GM12878 (cell line): ENCODE data around the gene C15orf39. TPM values are rescaled to one million over a fixed set of nuclear protein-coding genes. Genes with fewer than 3 reads are reported as not detected.

Experiments used
- ATAC-seq: fragments of 200-7000 bp; cut with Tn5 transposase; 3 replicates; pipeline ENCODE4 v1.9.1; 2020; ENCODE audit warnings: mild to moderate bottlenecking, moderate library complexity
- BruUV-seq: library from RNA; stranded (reverse); fragments of 400-500 nt; replicated peaks from 2 replicates; lab custom pipeline; 2021; lab: Mats Ljungman, UMichigan
- CTCF ChIA-PET: fragments of 300-600 bp; sonication (Branson Sonifier 250); formaldehyde crosslinking; extraction: SDS; loops from one replicate; lab custom pipeline; 2021; ENCODE audit warnings: inconsistent platforms; lab: Yijun Ruan, JAX
- POLR2A ChIA-PET: fragments of 350-600 bp; formaldehyde crosslinking; extraction: SDS; loops from one replicate; lab custom pipeline; 2021; ENCODE audit warnings: inconsistent platforms; lab: Charles Lee
- RAD21 ChIA-PET: fragments of 300-600 bp; sonication (Branson Sonifier 250); formaldehyde crosslinking; loops from one replicate; lab custom pipeline; 2023; ENCODE audit warnings: antibody characterized with exemption; ENCODE audit not compliant: unreplicated experiment; lab: Charles Lee
- SMC1A ChIA-PET: fragments of 300-600 bp; sonication (Branson Sonifier 250); formaldehyde crosslinking; loops from one replicate; lab custom pipeline; 2023; ENCODE audit not compliant: unreplicated experiment, uncharacterized antibody; lab: Charles Lee
- DNase-seq: peaks from one replicate; pipeline ENCODE4 v3.0.0-alpha.2; 2011; ENCODE audit warnings: low read depth, low spot score
- FAIRE-seq: peaks from 3 replicates; lab custom pipeline; 2011; peaks lifted over from hg19 to GRCh38; lab: Jason Lieb, UNC
- H2AFZ ChIP-seq: 2 replicates; pipeline ENCODE4 v1.6.0; 2011; ENCODE audit warnings: low read depth, low read length, control low read depth; ENCODE audit not compliant: control insufficient read depth
- H3K27ac ChIP-seq: 2 replicates; pipeline ENCODE4 v1.5.1; 2011; ENCODE audit warnings: control low read depth; ENCODE audit not compliant: control insufficient read depth, insufficient read depth
- H3K27me3 ChIP-seq, 2 experiments: replicated peaks in 1 of 2; 2 replicates each; pipeline versions ENCODE4 v1.6.0 to v1.6.1; 2011; ENCODE audit warnings: low read length in 1 of 2; ENCODE audit not compliant: control insufficient read depth in 2 of 2, insufficient read depth in 2 of 2
- H3K36me3 ChIP-seq, 2 experiments: 2 replicates each; pipeline ENCODE4 v1.5.1; 2011; ENCODE audit warnings: low read length in 1 of 2; ENCODE audit not compliant: control insufficient read depth in 2 of 2, insufficient read depth in 2 of 2
- H3K4me1 ChIP-seq: 2 replicates; pipeline ENCODE4 v1.6.1; 2011; ENCODE audit warnings: mild to moderate bottlenecking, low read length, moderate library complexity, mixed read lengths; ENCODE audit not compliant: control insufficient read depth, insufficient read depth
- H3K4me2 ChIP-seq: 2 replicates; pipeline ENCODE4 v1.6.0; 2011; ENCODE audit warnings: control low read depth; ENCODE audit not compliant: control insufficient read depth, insufficient read depth
- H3K4me3 ChIP-seq: fragments of 200-600 bp; sonication (generic); 2 replicates; pipeline ENCODE4 v1.5.1; 2016
- H3K79me2 ChIP-seq: 2 replicates; pipeline ENCODE4 v1.6.0; 2011; ENCODE audit warnings: low read length; ENCODE audit not compliant: control insufficient read depth, insufficient read depth
- H3K9ac ChIP-seq: 2 replicates; pipeline ENCODE4 v1.8.0; 2011; ENCODE audit warnings: low read length, control low read depth, mixed read lengths; ENCODE audit not compliant: control insufficient read depth, insufficient read depth
- H3K9me3 ChIP-seq: replicated peaks from 3 replicates; pipeline ENCODE4 v1.5.1; 2011; ENCODE audit warnings: mild to moderate bottlenecking, low read length; ENCODE audit not compliant: control insufficient read depth, insufficient read depth
- H4K20me1 ChIP-seq: 2 replicates; pipeline ENCODE4 v1.6.0; 2011; ENCODE audit not compliant: control insufficient read depth, insufficient read depth
- ESRRA ChIP-seq: IDR thresholded peaks from 2 replicates; pipeline ENCODE4 v1.6.1; 2012; ENCODE audit warnings: mild to moderate bottlenecking, low read length, improper control_type of control experiment
- HCFC1 ChIP-seq: fragments of 150-350 bp; IDR thresholded peaks from 2 replicates; pipeline ENCODE4 v1.6.1; 2014; ENCODE audit warnings: low read length
- HDAC2 ChIP-seq: fragments of 200-600 bp; sonication (generic); IDR thresholded peaks from 2 replicates; pipeline ENCODE4 v1.6.1; 2017
- JUNB ChIP-seq: IDR thresholded peaks from 2 replicates; pipeline ENCODE4 v1.6.1; 2016; ENCODE audit warnings: antibody characterized with exemption, mild to moderate bottlenecking
- MTA3 ChIP-seq: IDR thresholded peaks from 2 replicates; pipeline ENCODE4 v1.6.1; 2012; ENCODE audit warnings: low read length, inconsistent platforms, borderline replicate concordance
- NR2C2 ChIP-seq: IDR thresholded peaks from 2 replicates; pipeline ENCODE4 v1.6.1; 2011; ENCODE audit warnings: borderline replicate concordance, low read depth; ENCODE audit not compliant: control insufficient read depth, insufficient read length
- RBBP5 ChIP-seq: fragments of 200-600 bp; sonication (generic); conservative IDR thresholded peaks from 2 replicates; pipeline ENCODE4 v1.6.1; 2016
- RCOR1 ChIP-seq: conservative IDR thresholded peaks from 2 replicates; pipeline ENCODE4 v1.6.1; 2012; ENCODE audit warnings: low read depth, low read length, improper control_type of control experiment
- RFX5 ChIP-seq: IDR thresholded peaks from 2 replicates; pipeline ENCODE4 v1.6.1; 2011; ENCODE audit warnings: low read depth, low read length, improper control_type of control experiment
- SMAD1 ChIP-seq: fragments of 450-650 bp; IDR thresholded peaks from 2 replicates; pipeline ENCODE4 v1.6.1; 2018; ENCODE audit warnings: mild to moderate bottlenecking, low read depth; ENCODE audit not compliant: partially characterized antibody
- SMC3 ChIP-seq: IDR thresholded peaks from 2 replicates; pipeline ENCODE4 v1.6.1; 2011; ENCODE audit warnings: low read length, improper control_type of control experiment, borderline replicate concordance
- STAT1 ChIP-seq: fragments of 450-650 bp; conservative IDR thresholded peaks from 2 replicates; pipeline ENCODE4 v1.6.1; 2014; ENCODE audit warnings: antibody characterized with exemption, mild to moderate bottlenecking
- STAT3 ChIP-seq: IDR thresholded peaks from 2 replicates; pipeline ENCODE4 v1.6.1; 2011; ENCODE audit warnings: low read depth, low read length, improper control_type of control experiment
- WGBS: methylation state at CpG from one replicate; pipeline ENCODE4 v1.1.6; 2016; ENCODE audit warnings: low lambda C conversion rate; ENCODE audit not compliant: insufficient replicate concordance, insufficient coverage; ENCODE audit errors: missing lambda C conversion rate; 5-methylcytosine and 5-hydroxymethylcytosine counted together
- in situ Hi-C: fragments of 300-500 bp; cut with MboI; formaldehyde crosslinking; loops from 9 replicates; pipeline ENCODE4 v1.14.3; 2018; ENCODE audit warnings: mixed read lengths
- intact Hi-C: fragments of 100-400 bp; cut with micrococcal nuclease; formaldehyde crosslinking; loops from one replicate; pipeline ENCODE4 v1.14.2; 2022; ENCODE audit not compliant: unreplicated experiment
- polyA plus RNA-seq, 11 experiments: library from polyadenylated mRNA; depleted of rRNA in 4 of 11; unstranded in 6 of 11; stranded (reverse) in 5 of 11; fragments of >200 nt; fragmentation: Nextera tagmentation in 4 of 11; fragmentation: Illumina TruSeq in 1 of 11; extraction: Ambion mirVana in 4 of 11; extraction: Trizol in 1 of 11; gene quantifications; 1 replicate in 1 of 11; 2 replicates in 10 of 11; pipeline versions ENCODE4 v1.2.1 to v1.2.3, GENCODE V29; 2011 to 2016; ENCODE audit warnings: inconsistent platforms in 2 of 11, missing spikeins in 2 of 11, low read depth in 1 of 11
- total RNA-seq, 4 experiments: library from RNA; depleted of rRNA in 3 of 4; stranded (reverse); fragments of >200 nt in 3 of 4; fragmentation: Illumina TruSeq in 1 of 4; extraction: Trizol in 1 of 4; gene quantifications; 2 replicates each; pipeline versions ENCODE4 v1.2.1 to v1.2.3, GENCODE V29; 2013 to 2021
- TF ChIP-seq, protein P1 (sequence below): IDR thresholded peaks from 2 replicates; pipeline ENCODE4 v1.6.1; 2011; ENCODE audit warnings: low read depth, mild to moderate bottlenecking, low read length, moderate library complexity, borderline replicate concordance; ENCODE audit errors: extremely low read depth
- TF ChIP-seq, protein P2 (sequence below): fragments of 450-650 bp; IDR thresholded peaks from 2 replicates; pipeline ENCODE4 v1.6.1; 2017; ENCODE audit warnings: low read depth, mild to moderate bottlenecking, moderate library complexity
- TF ChIP-seq, protein P3 (sequence below): IDR thresholded peaks from 2 replicates; pipeline ENCODE4 v1.6.1; 2012; ENCODE audit warnings: low read depth, low read length, improper control_type of control experiment

C15orf39 gene
- total and polyA plus RNA-seq, 10 of the 15 experiments (the other 5 are each of a cell fraction or from before 2014, with no cell fraction given), result 2.3 to 139 (median 33.0) TPM

GRCh38 chr15:75227663-75228280, 26.1 kb downstream of the C15orf39 start:
- H2AFZ ChIP-seq, result no peak overlapping the region
- H3K4me3 ChIP-seq, result no peak overlapping the region
- ChIA-PET CTCF (no interaction called here), SMC1A (no interaction called here), RAD21 (interaction anchor here (0.9 kb wide), 1 partner anchor 8 kb away, joined by 3 read pairs; no protein-coding TSS in a partner anchor), POLR2A (no interaction called here)
- no peak overlapping the region for H3K27ac ChIP-seq
- H4K20me1 ChIP-seq, result no peaks in the 10 kb centered on the region
- no TSS peak for BruUV-seq
- 45% methylated on average over 13 of the region's 13 CpGs for WGBS
- H3K9me3 ChIP-seq, result no peaks in the 10 kb centered on the region
- no peak for ATAC-seq
- no peaks in the 10 kb centered on the region for H3K79me2 ChIP-seq
- H3K9ac ChIP-seq, result no peak overlapping the region
- DNase-seq, result no peak
- H3K4me2 ChIP-seq, result no peak overlapping the region
- H3K4me1 ChIP-seq, result no peaks in the 10 kb centered on the region
- in situ Hi-C loops (no loop called here), intact Hi-C loops (no loop called here)
- no peaks in the 10 kb centered on the region for H3K36me3 ChIP-seq
- no peak for TF ChIP-seq SMAD1
- TF ChIP-seq, protein P1, sequence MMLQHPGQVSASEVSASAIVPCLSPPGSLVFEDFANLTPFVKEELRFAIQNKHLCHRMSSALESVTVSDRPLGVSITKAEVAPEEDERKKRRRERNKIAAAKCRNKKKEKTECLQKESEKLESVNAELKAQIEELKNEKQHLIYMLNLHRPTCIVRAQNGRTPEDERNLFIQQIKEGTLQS, result no peak
- no peak for TF ChIP-seq STAT3
- TF ChIP-seq NR2C2, result no peak
- TF ChIP-seq HCFC1, result no peak
- no peak for TF ChIP-seq RCOR1
- TF ChIP-seq, protein P2, sequence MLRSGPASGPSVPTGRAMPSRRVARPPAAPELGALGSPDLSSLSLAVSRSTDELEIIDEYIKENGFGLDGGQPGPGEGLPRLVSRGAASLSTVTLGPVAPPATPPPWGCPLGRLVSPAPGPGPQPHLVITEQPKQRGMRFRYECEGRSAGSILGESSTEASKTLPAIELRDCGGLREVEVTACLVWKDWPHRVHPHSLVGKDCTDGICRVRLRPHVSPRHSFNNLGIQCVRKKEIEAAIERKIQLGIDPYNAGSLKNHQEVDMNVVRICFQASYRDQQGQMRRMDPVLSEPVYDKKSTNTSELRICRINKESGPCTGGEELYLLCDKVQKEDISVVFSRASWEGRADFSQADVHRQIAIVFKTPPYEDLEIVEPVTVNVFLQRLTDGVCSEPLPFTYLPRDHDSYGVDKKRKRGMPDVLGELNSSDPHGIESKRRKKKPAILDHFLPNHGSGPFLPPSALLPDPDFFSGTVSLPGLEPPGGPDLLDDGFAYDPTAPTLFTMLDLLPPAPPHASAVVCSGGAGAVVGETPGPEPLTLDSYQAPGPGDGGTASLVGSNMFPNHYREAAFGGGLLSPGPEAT, result no peak
- no peak for TF ChIP-seq STAT1
- no peak for TF ChIP-seq HDAC2
- TF ChIP-seq, protein P3, sequence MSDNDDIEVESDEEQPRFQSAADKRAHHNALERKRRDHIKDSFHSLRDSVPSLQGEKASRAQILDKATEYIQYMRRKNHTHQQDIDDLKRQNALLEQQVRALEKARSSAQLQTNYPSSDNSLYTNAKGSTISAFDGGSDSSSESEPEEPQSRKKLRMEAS, result no peak
- TF ChIP-seq MTA3, result no peak
- TF ChIP-seq RFX5, result no peak
- no peak for TF ChIP-seq SMC3
- TF ChIP-seq ESRRA, result no peak
- TF ChIP-seq JUNB, result no peak
- no peak for TF ChIP-seq RBBP5
- FAIRE-seq, result no peak
- H3K27me3 ChIP-seq, result peaks cover 0 to 2% of the 10 kb centered on the region in 2 experiments; a peak in 2 of 4 replicates
